Activated B cell treated with CpG ODN at 0.5 μM for 24 hours (primary cell): ENCODE measurements around the gene OGG1. TPM values are rescaled to one million over a fixed set of nuclear protein-coding genes. Genes with fewer than 3 reads are reported as not detected.
A peak's percentile ranks its signal among the peaks of the same experiment; 100 is the strongest.
"Not testable (repeated sequence)": the region's sequence is repeated elsewhere in the genome, so short reads cannot be mapped to it uniquely, and the experiment has no call there.

Experiments
- ATAC-seq: fragments of 200-7000 bp; cut with Tn5 transposase; one replicate; pipeline ENCODE4 v1.10.0; 2021; ENCODE audit warnings: low read depth, mild to moderate bottlenecking, moderate library complexity
- CTCF ChIA-PET: fragments of 350-600 bp; sonication (Branson Sonifier 250); formaldehyde crosslinking; loops from one replicate; lab custom pipeline; 2021; ENCODE audit warnings: antibody characterized with exemption; lab: Charles Lee
- POLR2A ChIA-PET: fragments of 350-600 bp; sonication (Branson Sonifier 250); formaldehyde crosslinking; loops from one replicate; lab custom pipeline; 2021; ENCODE audit warnings: antibody characterized with exemption; lab: Charles Lee
- DNase-seq: peaks from one replicate; pipeline ENCODE4 v3.0.0; 2022
- H3K27ac Mint-ChIP-seq: one replicate; pipeline ENCODE4 v1.8.0; 2020; ENCODE audit warnings: mixed read lengths
- H3K27me3 Mint-ChIP-seq: one replicate; pipeline ENCODE4 v1.8.0; 2021; ENCODE audit warnings: mixed read lengths
- H3K36me3 Mint-ChIP-seq: one replicate; pipeline ENCODE4 v1.8.0; 2021; ENCODE audit warnings: low read depth, mixed read lengths
- H3K4me1 Mint-ChIP-seq: one replicate; pipeline ENCODE4 v1.8.0; 2021; ENCODE audit warnings: mixed read lengths
- H3K4me3 Mint-ChIP-seq: one replicate; pipeline ENCODE4 v1.8.0; 2020; ENCODE audit warnings: mild to moderate bottlenecking, mixed read lengths
- H3K9me3 Mint-ChIP-seq: one replicate; pipeline ENCODE4 v1.8.0; 2020; ENCODE audit warnings: mixed read lengths
- intact Hi-C: fragments of 100-400 bp; cut with micrococcal nuclease; formaldehyde crosslinking; loops from one replicate; pipeline ENCODE4 v1.15.1; 2024
- total RNA-seq: library from RNA; stranded (reverse); gene quantifications from 2 replicates; pipeline ENCODE4 v1.2.3, GENCODE V29; 2022
- TF ChIP-seq, protein P1 (sequence below): fragments of 200-600 bp; IDR thresholded peaks from one replicate; pipeline ENCODE4 v1.8.0; 2022; ENCODE audit warnings: antibody characterized with exemption, mild to moderate bottlenecking

OGG1 gene
- total RNA-seq, 1 donor from 2014 or later: 60.7 TPM

DNA sequence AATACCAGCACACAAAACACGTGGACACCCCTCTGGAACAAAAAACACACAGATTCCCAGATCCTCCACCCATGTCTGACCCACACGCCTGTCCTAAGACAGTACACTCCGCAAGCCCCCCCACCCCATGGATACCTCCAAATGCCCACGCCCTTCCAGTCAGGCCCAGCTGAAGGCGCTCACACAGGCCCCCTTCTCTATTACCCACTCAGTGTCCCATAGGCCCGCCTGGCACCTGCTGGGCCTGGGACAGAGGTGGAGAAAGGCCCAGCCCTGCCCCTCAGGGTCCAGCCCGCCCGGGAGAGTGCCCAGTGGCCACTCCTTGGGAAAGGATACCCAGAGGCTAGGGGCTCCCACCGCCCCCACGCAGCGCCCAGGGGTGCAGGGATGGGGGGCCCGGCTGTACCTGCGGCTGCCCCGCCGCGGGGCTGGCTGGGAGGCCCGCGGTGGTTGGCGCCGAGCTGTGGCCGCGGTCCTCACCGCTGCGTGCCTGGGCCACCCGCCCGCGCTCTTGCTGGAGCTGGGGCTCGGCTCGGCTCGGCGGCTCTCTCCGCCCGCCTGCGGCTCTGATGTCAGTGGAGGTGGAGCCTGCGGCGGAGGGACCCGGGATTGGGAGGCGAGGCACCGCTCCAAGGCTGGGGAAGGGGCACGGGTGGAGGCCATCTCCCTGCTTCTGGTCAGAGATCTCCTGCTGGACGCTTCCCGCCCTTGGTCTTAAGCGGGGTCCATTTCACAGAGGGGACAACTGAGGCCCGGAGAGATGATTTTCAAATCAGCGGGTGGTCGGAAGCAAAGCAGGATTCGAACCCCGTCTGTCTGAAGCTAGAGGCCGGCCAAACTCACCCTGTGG is 19.9 kb downstream of the OGG1 start, which contains the start of gene CAMK1:
Gene CAMK1 (minus strand): TSS at position 522 of the 850 bp plus-strand sequence. CDS start 2,198 bp downstream, outside the sequence.
- ATAC-seq (peak; percentile 92), DNase-seq (peak; percentile 43)
- Mint-ChIP-seq H3K27ac (no peak within 1 kb of the TSS), H3K9me3 (no peaks in the 10 kb centered on the region), H3K36me3 (no peaks in the 10 kb centered on the region), H3K4me3 (peak within 1 kb of the TSS; percentile 58), H3K27me3 (peaks cover 6% of the 10 kb centered on the region), H3K4me1 (peaks cover 20% of the 10 kb centered on the region)
- ChIA-PET POLR2A (interaction anchor here (0.6 to 3.4 kb wide), 5 partner anchors 11 to 39 kb away, joined by 3 to 16 read pairs (median 5); partner anchors contain the start of gene ARPC4), CTCF (interaction anchor here (1.0 kb wide), 1 partner anchor 15 kb away, joined by 3 read pairs; no protein-coding TSS in a partner anchor)
- intact Hi-C loops: loop anchor here (2.0 kb wide), 1 partner anchor 19 kb away; no protein-coding TSS in a partner anchor
- TF ChIP-seq, protein P1, sequence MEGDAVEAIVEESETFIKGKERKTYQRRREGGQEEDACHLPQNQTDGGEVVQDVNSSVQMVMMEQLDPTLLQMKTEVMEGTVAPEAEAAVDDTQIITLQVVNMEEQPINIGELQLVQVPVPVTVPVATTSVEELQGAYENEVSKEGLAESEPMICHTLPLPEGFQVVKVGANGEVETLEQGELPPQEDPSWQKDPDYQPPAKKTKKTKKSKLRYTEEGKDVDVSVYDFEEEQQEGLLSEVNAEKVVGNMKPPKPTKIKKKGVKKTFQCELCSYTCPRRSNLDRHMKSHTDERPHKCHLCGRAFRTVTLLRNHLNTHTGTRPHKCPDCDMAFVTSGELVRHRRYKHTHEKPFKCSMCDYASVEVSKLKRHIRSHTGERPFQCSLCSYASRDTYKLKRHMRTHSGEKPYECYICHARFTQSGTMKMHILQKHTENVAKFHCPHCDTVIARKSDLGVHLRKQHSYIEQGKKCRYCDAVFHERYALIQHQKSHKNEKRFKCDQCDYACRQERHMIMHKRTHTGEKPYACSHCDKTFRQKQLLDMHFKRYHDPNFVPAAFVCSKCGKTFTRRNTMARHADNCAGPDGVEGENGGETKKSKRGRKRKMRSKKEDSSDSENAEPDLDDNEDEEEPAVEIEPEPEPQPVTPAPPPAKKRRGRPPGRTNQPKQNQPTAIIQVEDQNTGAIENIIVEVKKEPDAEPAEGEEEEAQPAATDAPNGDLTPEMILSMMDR: no peak

DNA sequence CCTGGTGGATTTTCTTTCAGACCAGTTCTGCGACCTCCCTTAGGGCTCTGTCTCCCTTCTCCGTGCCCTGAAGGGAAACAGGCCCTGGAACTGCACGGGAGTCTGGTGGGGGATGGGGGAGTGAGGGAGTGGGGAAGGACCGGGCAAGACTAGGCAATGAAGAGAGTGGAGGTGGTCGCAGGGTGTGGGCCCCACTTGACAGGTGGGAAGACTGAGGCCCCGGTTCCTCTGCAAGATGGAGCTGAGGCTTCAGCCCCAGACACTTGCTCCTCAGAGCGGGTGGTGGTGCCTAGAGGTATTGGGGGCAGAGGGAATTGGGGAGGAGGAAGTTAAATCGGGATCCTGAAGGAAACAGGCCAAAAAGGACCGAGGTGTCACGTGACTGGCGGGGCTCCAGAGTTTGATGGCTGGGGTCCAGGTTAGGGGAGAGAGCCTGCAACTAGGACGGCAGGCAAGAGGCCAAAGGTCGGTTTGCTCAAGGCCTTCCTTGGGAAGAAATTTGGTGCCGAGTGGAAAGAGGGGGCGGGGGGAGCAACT is 20.6 kb downstream of the OGG1 start:
- H3K27ac Mint-ChIP-seq: no peak overlapping the region
- ATAC-seq (no peak), DNase-seq (no peak)
- intact Hi-C loops: no loop called here
- H3K36me3 Mint-ChIP-seq: no peaks in the 10 kb centered on the region
- H3K4me1 Mint-ChIP-seq: peaks cover 20% of the 10 kb centered on the region
- no peaks in the 10 kb centered on the region for H3K9me3 Mint-ChIP-seq
- CTCF ChIA-PET: interaction anchor here (1.0 to 1.1 kb wide), 2 partner anchors 12 to 16 kb away, joined by 3 read pairs; no protein-coding TSS in a partner anchor
- TF ChIP-seq, protein P1: no peak
- POLR2A ChIA-PET: interaction anchor here (0.6 to 3.4 kb wide), 4 partner anchors 10 to 22 kb away, joined by 4 to 16 read pairs (median 9); partner anchors contain the start of gene ARPC4
- H3K4me3 Mint-ChIP-seq: peak overlapping the region; percentile 58
- H3K27me3 Mint-ChIP-seq: peaks cover 6% of the 10 kb centered on the region

DNA sequence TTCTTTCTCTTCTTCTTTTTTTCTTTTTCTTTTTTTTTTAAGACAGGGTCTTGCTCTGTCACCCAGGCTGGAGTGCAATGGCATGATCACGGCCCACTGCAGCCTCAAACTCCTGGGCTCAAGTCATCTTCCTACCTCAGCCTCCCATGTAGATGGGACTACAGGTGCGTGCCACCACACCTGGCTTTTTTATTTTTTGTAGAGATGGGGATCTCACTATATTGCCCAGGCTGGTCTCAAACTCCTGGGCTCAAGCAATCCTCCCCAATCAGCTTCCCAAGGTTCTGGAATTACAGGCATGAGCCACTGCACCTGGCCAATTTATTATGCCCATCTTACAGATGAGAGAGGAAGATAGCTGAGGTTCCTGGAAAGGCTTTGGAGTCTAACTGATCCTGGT is 21.3 kb downstream of the OGG1 start:
- DNase-seq, H3K27me3 Mint-ChIP-seq, H3K9me3 Mint-ChIP-seq, ATAC-seq, H3K4me3 Mint-ChIP-seq, intact Hi-C loops, H3K36me3 Mint-ChIP-seq, H3K27ac Mint-ChIP-seq: not testable (repeated sequence)
- ChIA-PET POLR2A (interaction anchor here (0.8 to 3.4 kb wide), 3 partner anchors 10 to 23 kb away, joined by 6 to 16 read pairs (median 13); no protein-coding TSS in a partner anchor), CTCF (interaction anchor here (1.1 kb wide), 1 partner anchor 11 kb away, joined by 3 read pairs; no protein-coding TSS in a partner anchor)
- peaks cover 20% of the 10 kb centered on the region for H3K4me1 Mint-ChIP-seq

DNA sequence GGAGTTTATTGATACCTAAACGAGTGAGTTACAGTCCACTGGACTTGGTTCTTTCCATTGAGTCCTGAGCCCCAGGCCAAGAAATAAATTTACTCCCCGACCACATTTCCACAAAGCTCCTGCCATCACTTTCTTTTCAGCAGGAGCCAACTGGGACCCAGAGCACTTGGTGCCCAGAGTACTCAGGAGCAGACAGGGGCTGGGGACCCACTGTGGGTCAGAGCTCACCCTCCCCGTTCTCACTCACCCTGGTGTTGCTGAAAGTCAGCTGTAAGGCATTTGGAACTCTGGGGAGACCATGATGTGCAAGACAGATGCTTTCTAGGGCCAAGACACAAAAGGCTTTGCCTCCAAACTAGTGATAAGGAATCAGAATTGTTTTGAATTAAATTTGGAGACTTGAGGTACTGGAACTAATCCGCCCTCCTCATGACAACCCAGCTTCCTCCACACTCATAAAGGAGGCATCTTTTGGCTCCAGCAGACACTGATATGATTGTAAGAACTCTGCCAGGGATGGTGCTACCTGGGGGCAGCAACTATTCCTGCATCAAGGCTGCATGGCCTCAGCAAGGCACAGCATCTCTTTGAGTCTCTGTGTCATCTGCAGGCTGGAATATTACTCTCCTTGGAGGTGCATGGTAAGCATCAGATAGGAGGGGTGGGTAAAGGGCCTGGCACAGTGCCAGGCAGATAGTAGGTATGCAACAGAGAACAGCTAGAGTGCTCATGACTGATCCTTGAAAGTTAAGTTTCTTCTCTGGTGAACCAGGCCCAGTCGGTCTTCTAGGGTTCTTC is 27.3 kb downstream of the OGG1 start:
- ChIA-PET POLR2A (interaction anchor here (1.0 kb wide), 1 partner anchor 16 kb away, joined by 7 read pairs; the partner anchor contains the start of gene ARPC4), CTCF (interaction anchor here (0.7 kb wide), 1 partner anchor 49 kb away, joined by 3 read pairs; no protein-coding TSS in a partner anchor)
- TF ChIP-seq, protein P1: no peak
- DNase-seq (no peak), ATAC-seq (no peak)
- Mint-ChIP-seq H3K9me3 (no peaks in the 10 kb centered on the region), H3K4me1 (peaks cover 48% of the 10 kb centered on the region), H3K27me3 (no peaks in the 10 kb centered on the region), H3K36me3 (peaks cover 1% of the 10 kb centered on the region), H3K4me3 (no peak overlapping the region), H3K27ac (peak overlapping the region; percentile 30)
- intact Hi-C loops: no loop called here

DNA sequence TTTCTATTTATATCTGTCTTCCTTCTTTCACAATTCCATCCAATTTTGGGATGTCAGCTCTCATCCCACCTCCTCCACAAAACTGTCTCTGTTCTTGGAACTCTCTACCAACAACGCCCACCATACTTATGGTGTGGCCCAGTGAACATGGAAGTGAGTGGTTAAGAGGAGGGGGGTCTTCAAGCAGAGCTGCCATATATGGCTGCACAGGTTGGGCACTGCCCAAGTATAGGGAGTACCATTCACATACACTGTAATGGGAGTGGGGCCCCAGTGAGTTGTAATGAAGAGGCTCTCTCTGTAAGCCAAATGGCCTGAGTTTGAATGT is 27.9 kb downstream of the OGG1 start:
- no peaks in the 10 kb centered on the region for H3K27me3 Mint-ChIP-seq
- DNase-seq (no peak), ATAC-seq (no peak)
- ChIA-PET POLR2A (interaction anchor here (0.6 to 5.6 kb wide), 5 partner anchors 18 to 381 kb away, joined by 3 to 57 read pairs (median 4); partner anchors contain the start of gene OGG1), CTCF (no interaction called here)
- peaks cover 6% of the 10 kb centered on the region for H3K36me3 Mint-ChIP-seq
- H3K4me1 Mint-ChIP-seq: peaks cover 53% of the 10 kb centered on the region
- intact Hi-C loops: no loop called here
- H3K4me3 Mint-ChIP-seq: no peak overlapping the region
- peak overlapping the region; percentile 30 for H3K27ac Mint-ChIP-seq
- TF ChIP-seq, protein P1: no peak
- H3K9me3 Mint-ChIP-seq: no peaks in the 10 kb centered on the region
